ENCODE data around the gene LHFPL6. TPM values are rescaled to one million over a fixed set of nuclear protein-coding genes. Genes with fewer than 3 reads are reported as not detected.

Gene LHFPL6
- total RNA-seq, 2 donors from 2014 or later, result 99.0 to 115 TPM

DNA sequence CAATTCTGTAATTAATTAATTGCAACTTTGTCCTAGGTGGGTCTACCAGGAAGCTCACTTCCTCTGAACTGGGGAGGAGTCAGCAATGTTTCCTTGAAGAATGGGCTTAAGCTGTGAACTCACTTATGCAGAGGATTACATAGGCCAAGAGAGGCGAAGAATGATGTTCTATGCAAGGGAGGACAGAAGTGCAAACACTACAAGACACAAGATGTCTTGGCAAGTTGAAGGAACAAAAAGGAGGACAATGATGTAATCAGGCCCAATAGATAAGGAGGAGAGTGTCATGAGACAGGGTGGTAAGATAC is 275.9 kb downstream of the LHFPL6 start:
- TF ChIP-seq, protein P1, sequence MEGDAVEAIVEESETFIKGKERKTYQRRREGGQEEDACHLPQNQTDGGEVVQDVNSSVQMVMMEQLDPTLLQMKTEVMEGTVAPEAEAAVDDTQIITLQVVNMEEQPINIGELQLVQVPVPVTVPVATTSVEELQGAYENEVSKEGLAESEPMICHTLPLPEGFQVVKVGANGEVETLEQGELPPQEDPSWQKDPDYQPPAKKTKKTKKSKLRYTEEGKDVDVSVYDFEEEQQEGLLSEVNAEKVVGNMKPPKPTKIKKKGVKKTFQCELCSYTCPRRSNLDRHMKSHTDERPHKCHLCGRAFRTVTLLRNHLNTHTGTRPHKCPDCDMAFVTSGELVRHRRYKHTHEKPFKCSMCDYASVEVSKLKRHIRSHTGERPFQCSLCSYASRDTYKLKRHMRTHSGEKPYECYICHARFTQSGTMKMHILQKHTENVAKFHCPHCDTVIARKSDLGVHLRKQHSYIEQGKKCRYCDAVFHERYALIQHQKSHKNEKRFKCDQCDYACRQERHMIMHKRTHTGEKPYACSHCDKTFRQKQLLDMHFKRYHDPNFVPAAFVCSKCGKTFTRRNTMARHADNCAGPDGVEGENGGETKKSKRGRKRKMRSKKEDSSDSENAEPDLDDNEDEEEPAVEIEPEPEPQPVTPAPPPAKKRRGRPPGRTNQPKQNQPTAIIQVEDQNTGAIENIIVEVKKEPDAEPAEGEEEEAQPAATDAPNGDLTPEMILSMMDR (IDR thresholded peaks at IDR 0.05), result no peak
- Histone ChIP-seq H3K36me3 (no peaks in the 10 kb centered on the region), H3K4me3 (no peak overlapping the region), H3K9me3 (no peaks in the 10 kb centered on the region), H3K4me1 (ENCODE audit: control insufficient read depth in 1 of 2, low read depth in 2 of 2) (peaks cover 0 to 10% of the 10 kb centered on the region in 2 donors), H3K27me3 (replicated peaks; ENCODE audit: insufficient read depth) (no peaks in the 10 kb centered on the region), H3K27ac (no peak overlapping the region)
- DNase-seq (ENCODE audit: low spot score) (no peak), ATAC-seq (ENCODE audit: insufficient number of reproducible peaks, low FRiP score, low read depth) (no peak)

- no peak for ATAC-seq (ENCODE audit: insufficient number of reproducible peaks, low FRiP score, low read depth)
- DNase-seq (ENCODE audit: low spot score), result no peak
- Histone ChIP-seq H3K27ac (no peak overlapping the region), H3K4me3 (no peak overlapping the region), H3K9me3 (no peaks in the 10 kb centered on the region), H3K36me3 (no peaks in the 10 kb centered on the region), H3K27me3 (replicated peaks; ENCODE audit: insufficient read depth) (no peaks in the 10 kb centered on the region), H3K4me1 (ENCODE audit: control insufficient read depth in 1 of 2, low read depth in 2 of 2) (peaks cover 3 to 15% of the 10 kb centered on the region in 2 donors)
- TF ChIP-seq, protein P1 (IDR thresholded peaks at IDR 0.05), result no peak
These were observed 276.4 kb downstream of the LHFPL6 start for GRCh38 chr13:39326469-39327171.

GRCh38 chr13:39324806-39325311 is 278.1 kb downstream of the LHFPL6 start:
- H3K4me1 ChIP-seq (ENCODE audit: control insufficient read depth in 1 of 2, low read depth in 2 of 2), result peaks cover 4 to 16% of the 10 kb centered on the region in 2 donors
- TF ChIP-seq, protein P1 (IDR thresholded peaks at IDR 0.05), result no peak
- ATAC-seq (ENCODE audit: insufficient number of reproducible peaks, low FRiP score, low read depth), result no peak

DNA sequence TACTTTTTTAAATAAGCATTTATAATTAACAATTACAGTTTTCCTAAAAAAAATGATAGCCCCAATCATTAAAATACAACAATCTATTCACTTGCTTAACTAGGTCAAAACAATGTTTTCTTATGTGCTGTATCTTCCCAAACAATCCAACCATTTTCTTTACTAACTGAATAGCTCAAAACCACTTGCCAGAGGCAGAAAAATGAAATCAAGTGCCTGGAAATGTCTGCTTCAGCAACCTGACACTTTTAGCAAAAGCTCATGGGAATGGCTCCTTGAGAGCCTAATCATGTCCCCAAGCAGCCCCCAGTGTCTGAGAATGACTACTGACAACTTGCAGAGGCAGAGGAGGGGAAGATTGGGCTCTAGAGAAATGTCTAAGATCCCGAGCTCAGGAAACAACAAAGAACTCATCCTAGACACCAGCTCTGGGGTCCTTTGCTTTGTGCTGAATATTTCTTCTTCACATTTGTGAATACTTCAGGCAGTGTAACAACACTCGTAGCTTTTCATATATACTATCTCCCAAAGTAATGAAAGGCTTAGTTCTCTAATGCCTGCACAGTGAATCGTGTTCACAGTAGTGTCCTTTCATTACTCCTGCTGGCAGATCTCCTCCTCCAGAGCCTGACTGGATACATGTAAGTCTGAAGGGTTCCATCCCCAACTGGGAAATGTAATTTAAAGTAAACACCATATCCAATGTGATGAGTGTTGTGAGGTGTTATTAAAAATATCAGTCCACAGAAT is 280.0 kb downstream of the LHFPL6 start:
- DNase-seq (ENCODE audit: low spot score) (no peak), ATAC-seq (ENCODE audit: insufficient number of reproducible peaks, low FRiP score, low read depth) (no peak)
- TF ChIP-seq, protein P1 (IDR thresholded peaks at IDR 0.05), result no peak
- Histone ChIP-seq H3K4me1 (ENCODE audit: control insufficient read depth in 1 of 2, low read depth in 2 of 2) (peaks cover 4 to 16% of the 10 kb centered on the region in 2 donors), H3K27ac (no peak overlapping the region), H3K9me3 (no peaks in the 10 kb centered on the region), H3K4me3 (no peak overlapping the region), H3K27me3 (replicated peaks; ENCODE audit: insufficient read depth) (no peaks in the 10 kb centered on the region), H3K36me3 (no peaks in the 10 kb centered on the region)

More at GRCh38 chr13:39324806-39325311, 278.1 kb downstream of the LHFPL6 start:
- Histone ChIP-seq H3K27ac (no peak overlapping the region), H3K9me3 (no peaks in the 10 kb centered on the region), H3K4me3 (no peak overlapping the region), H3K27me3 (replicated peaks; ENCODE audit: insufficient read depth) (no peaks in the 10 kb centered on the region), H3K36me3 (no peaks in the 10 kb centered on the region)
- no peak for DNase-seq (ENCODE audit: low spot score)

DNA sequence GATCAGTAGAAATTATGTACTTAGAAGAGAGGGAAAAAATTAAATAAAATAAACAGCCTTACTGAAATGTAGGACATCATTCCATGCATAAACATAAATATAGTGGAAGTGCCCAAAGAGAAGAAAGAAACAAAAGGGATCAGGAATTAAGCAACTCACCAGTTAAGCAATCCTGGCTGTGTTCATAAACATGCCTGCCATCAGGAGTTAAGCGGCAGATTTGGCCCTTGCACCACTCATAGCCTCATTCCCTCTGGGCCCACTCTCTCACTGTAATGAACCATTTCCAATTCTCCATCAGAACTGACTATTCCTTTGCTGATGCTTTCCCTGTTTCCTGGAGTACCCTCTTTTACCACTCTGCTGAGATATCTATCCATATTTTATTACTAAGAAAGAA is 281.4 kb downstream of the LHFPL6 start:
- H3K4me1 ChIP-seq (ENCODE audit: control insufficient read depth in 1 of 2, low read depth in 2 of 2), result peaks cover 10 to 29% of the 10 kb centered on the region in 2 donors
- H3K4me3 ChIP-seq, result no peak overlapping the region
- TF ChIP-seq, protein P1 (IDR thresholded peaks at IDR 0.05), result no peak
- no peaks in the 10 kb centered on the region for H3K36me3 ChIP-seq
- H3K27me3 ChIP-seq (replicated peaks; ENCODE audit: insufficient read depth), result no peaks in the 10 kb centered on the region
- H3K9me3 ChIP-seq, result no peaks in the 10 kb centered on the region
- ATAC-seq (ENCODE audit: insufficient number of reproducible peaks, low FRiP score, low read depth) (no peak), DNase-seq (ENCODE audit: low spot score) (no peak)
- no peak overlapping the region for H3K27ac ChIP-seq
